Stimulated activated CD4-positive, alpha-beta T cell treated with anti-CD3 and anti-CD28 coated beads, Interleukin-2, amount 100 ng/mL, for 4 hours (primary cell): ENCODE data around the gene PIM2.
A peak's percentile ranks its signal among the peaks of the same experiment; 100 is the strongest.

Experiments
- DNase-seq: peaks from one replicate; pipeline ENCODE4 v3.0.0-alpha.2; 2020; ENCODE audit warnings: low read depth

Gene PIM2

GRCh38 chrX:48935301-48935670 lies 16.5 kb upstream of the PIM2 start:
- no peak for DNase-seq

- no peak for DNase-seq
These were observed 15.9 kb upstream of the PIM2 start for GRCh38 chrX:48934581-48935300.

GRCh38 chrX:48933757-48934156 lies 14.9 kb upstream of the PIM2 start:
- no peak for DNase-seq

- no peak for DNase-seq
These were observed 9.0 kb upstream of the PIM2 start for GRCh38 chrX:48927736-48928382.

GRCh38 chrX:48927123-48927522 lies 8.3 kb upstream of the PIM2 start:
- DNase-seq: no peak

- DNase-seq: no peak
These were observed 5.4 kb upstream of the PIM2 start for GRCh38 chrX:48924270-48924669.

- DNase-seq: no peak
These were observed 4.9 kb upstream of the PIM2 start for GRCh38 chrX:48923771-48924170.

- no peak for DNase-seq
These were observed 1.9 kb upstream of the PIM2 start for GRCh38 chrX:48920718-48921104.

- DNase-seq: no peak
These were observed 1.3 kb upstream of the PIM2 start for GRCh38 chrX:48919947-48920717.

- DNase-seq: no peak
These were observed 577 bp upstream of the PIM2 start for GRCh38 chrX:48919360-48919841.

GRCh38 chrX:48918301-48918642 lies 552 bp downstream of the PIM2 start:
- no peak for DNase-seq

- peak; percentile 81 for DNase-seq
These were observed 1.5 kb downstream of the PIM2 start for GRCh38 chrX:48917139-48918001.

- DNase-seq: no peak
These were observed 4.0 kb downstream of the PIM2 start for GRCh38 chrX:48914593-48915493.

GRCh38 chrX:48913605-48914366 lies 5.0 kb downstream of the PIM2 start:
- DNase-seq: no peak

- DNase-seq: peak; percentile 79
These were observed 7.2 kb downstream of the PIM2 start, which contains the start of gene SLC35A2 for GRCh38 chrX:48911412-48912182. TSS of gene SLC35A2 (minus strand) at chrX:48911646. CDS start at chrX:48911636, 10 bp downstream.

GRCh38 chrX:48910926-48911411 lies 7.9 kb downstream of the PIM2 start:
- DNase-seq: no peak

- no peak for DNase-seq
These were observed 9.0 kb downstream of the PIM2 start for GRCh38 chrX:48909703-48910294.

GRCh38 chrX:48908600-48908999 lies 10.2 kb downstream of the PIM2 start:
- no peak for DNase-seq
